Skeletal muscle cell (primary cell): ENCODE measurements around the gene CSF1R.
"Not testable (repeated sequence)": the region's sequence is repeated elsewhere in the genome, so short reads cannot be mapped to it uniquely, and the experiment has no call there.

Experiments used
- DNase-seq: peaks from one replicate; pipeline ENCODE4 v3.0.0-alpha.2; 2010; ENCODE audit warnings: low read depth
- H3K4me3 ChIP-seq: 2 replicates; pipeline ENCODE4 v1.5.1; 2011; ENCODE audit warnings: low read depth, mild to moderate bottlenecking, control low read depth, low read length, moderate library complexity

The CSF1R gene

DNA sequence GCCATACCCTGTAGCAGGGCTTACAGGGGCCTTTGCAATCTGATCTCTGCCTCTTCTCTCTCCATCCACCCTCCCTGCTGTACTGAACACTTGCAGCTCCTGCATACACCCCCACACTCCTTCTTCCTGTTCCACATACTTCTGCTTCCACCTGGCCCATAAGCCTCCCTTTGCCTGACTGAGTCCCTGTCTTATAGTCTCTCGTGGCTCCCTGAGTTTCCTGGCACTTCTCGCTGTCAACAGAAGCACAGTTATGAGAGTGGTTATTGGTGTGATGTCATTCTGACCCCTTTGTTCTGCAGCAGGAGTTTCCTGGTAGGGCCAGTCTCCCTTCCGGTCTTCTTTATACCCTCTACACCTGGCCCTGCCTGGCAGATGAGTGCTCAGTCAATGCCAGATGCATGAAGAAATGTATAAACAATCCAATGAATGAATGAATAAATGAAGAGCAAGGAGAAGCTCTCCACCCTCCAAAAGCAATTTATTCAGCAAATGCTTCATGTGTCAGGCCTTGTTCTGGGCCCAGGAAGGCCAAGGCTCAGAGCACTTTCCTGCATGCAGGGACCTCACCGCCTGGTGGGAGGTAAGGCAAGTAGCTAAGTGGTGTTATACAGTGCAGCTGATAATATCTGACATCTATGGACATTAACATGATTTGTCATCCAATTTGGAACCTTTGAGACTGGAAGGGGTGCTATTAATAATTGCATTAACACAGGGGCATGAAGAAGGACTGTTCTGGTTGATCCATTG is 20.5 kb upstream of the CSF1R start:
- DNase-seq, result no peak
- H3K4me3 ChIP-seq, result no peak overlapping the region

DNA sequence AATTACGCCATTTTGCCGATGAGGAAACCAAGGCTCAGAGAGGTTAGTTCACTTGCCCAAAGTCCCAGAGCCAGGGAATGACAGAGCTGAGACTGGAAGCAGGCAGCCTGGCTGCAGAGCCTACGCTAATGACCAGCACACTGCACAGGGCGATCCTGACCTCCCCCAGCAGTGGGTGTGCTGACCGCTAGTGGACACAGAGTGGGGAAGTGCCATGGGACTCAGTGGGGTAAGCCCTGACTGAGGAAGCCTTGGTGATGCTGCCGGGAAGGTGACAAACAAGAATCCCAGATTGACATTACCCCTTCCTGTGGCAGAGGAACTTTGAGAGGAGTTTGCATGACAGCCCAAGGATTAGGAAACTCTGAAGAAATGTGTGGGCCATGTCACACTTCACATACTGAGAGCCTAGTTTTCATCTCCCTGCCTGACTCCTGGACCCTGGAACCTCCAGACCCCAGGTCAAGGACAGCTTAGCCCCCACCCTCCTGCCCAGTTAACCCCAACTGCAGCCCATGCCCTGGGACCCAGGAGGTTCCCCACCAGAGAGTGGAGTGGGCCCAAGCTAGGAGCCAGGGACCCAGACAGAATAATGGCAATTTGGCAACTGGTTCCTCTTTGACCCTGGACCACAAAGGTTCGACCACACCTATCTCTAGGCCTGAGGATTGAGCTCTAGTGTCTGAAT is 19.7 kb upstream of the CSF1R start:
- DNase-seq, result no peak
- H3K4me3 ChIP-seq, result no peak overlapping the region

DNA sequence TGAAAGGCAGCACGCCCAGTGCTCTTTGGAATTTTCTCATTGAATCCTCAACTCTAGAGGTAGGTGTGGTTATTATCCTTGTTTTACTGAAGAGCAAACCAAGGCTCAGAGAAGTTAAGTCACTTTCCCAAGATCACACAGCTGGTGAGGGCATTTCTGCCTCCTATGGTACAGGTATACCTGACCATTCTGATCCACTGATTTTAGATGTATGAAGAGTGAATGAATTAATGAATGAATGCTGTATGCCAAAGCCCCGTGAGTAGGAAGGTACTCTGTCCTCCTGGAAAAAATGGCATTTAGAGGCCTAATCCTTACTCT is 18.2 kb upstream of the CSF1R start:
- no peak for DNase-seq
- no peak overlapping the region for H3K4me3 ChIP-seq

DNA sequence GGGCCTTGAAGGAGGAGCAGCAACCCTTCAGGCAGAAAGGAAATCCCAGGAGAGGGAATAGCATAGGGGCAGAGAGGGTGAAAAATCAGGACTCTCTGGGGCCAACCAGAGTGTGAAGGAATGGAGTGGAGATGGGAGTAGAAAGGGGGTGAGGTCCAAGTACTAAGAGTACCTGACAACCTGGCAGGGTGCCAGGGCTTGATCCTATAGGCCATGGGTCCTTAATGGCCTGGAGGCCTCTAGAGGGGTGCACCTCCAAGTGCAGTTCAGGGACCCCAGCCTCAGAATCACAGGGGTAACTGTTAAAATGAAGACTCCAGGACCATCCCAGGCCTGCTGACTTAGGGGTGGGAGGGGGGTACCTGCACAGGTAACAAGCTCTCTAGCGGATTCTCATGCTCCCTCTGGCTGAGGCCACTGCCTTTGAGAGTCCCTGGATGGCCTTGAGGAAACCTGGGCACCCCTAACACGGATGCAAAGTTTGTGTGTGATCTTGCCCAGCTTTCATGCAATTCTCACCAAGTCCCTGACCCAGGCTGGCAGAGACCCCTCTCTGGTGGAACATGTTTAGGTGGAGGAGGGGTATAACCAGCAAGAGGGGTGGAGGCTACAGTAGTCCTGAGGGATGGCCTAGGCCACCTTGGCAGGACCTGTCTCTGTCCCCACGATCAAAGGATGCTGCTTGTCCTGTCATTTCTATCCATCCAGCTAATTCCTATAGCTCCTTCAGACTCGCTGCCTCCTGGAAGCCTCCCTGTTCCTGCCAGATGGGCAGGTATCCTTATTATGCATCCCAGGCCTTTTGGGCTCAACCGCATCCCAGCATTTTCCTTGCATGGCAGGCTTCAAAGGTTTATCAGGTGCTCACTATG is 17.6 kb upstream of the CSF1R start:
- H3K4me3 ChIP-seq, result no peak overlapping the region
- DNase-seq, result no peak

DNA sequence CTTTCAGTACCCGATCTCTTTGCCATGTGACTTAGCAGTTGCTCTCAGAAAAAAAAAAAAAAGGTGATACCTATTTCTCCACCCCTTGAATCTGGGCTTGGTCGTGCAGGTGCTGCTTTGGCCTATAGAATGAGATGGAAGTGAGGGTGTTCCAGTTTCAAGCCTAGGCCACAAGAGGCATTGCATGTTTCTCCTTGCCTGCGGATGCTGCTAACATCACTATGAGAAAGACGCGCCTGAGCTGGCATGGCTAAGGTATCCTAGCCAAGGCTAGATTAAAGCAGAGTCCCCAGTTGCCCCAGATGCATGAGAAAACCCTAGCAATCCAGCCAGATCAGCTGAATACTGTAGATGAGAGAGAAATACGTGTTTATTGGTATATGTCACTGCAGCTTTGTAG is 14.7 kb upstream of the CSF1R start:
- DNase-seq, result no peak
- H3K4me3 ChIP-seq, result no peak overlapping the region

DNA sequence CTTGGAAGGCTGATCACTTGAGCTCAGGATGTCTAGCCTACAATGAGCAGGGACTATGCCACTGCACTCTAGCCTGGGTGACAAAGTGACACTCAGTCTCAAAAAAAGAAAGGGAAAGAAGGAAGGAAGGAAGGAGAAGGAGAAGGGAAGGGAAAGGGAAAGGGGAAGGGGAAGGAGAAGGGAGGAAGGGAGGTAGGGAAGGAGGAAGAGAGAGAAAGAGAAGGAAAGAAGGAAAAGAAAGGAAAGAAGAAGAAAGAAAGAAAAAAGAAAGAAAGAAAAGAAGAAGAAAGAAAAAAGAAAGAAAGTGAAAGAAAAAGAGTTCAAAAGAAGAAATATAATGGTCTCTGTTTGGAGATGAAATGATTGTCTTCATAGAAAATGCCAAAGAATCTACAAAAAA is 10.8 kb upstream of the CSF1R start:
- no peak overlapping the region for H3K4me3 ChIP-seq
- no peak for DNase-seq

DNA sequence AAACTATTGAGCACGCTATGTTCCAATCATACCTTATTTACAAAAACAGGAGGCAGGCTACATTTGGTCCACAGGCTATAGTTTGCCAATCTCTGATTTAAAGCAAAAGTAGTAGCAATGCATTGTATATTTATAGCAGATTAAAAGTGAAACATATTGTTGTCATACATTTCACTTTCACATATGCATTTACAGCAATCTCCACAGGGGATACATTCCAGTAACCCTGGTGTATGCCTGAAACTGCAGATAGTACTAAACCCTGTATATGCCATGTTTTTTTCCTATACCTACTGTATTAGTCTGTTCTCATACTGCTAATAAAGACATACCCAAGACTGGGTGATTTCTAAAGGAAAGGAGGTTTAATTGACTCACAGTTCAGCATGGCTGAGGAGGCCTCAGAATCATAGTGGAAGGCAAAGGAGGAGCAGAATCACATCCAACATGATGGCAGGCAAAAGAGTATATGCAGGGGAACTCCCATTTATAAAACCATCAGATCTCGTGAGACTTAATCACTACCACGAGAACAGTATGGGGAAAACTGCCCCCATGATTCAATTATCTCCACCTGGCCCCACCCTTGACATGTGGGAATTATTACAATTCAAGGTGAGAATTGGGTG is 5.9 kb upstream of the CSF1R start:
- no peak for DNase-seq
- H3K4me3 ChIP-seq, result no peak overlapping the region

DNA sequence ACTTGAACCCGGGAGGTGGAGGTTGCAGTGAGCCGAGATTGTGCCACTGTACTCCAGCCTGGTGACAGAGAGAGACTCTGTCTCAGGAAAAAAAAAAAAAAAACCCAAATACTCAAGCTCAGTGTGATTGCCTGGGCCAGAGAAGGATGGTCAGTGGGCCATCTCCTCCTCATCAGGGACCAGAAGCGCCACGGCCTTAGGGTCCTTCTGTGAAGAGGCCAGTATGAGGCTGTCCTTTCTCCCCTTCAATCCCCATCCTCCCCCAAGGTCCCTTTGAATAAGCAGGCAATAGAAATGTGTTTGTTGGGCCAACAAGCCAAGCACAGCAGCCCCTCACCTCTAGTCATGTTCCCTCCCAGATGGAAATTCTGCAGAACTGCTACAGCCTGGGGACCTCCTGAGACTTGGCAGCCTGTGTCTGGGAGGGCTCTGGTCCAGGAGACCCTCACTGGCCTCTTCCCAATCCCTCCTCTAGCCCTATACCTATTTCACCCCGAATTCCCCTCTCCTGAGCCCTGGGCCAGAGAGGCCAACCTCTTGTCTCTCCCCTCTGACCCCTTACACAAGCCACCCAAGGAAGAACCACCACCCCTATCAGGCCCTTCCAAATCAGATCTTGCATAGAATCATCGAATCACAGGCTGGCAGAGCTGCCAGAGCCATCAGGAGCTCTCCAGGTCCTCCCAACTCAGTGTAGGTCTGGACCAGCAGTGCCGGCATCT is 1.0 kb downstream of the CSF1R start:
- DNase-seq, result no peak
- H3K4me3 ChIP-seq, result no peak overlapping the region

DNA sequence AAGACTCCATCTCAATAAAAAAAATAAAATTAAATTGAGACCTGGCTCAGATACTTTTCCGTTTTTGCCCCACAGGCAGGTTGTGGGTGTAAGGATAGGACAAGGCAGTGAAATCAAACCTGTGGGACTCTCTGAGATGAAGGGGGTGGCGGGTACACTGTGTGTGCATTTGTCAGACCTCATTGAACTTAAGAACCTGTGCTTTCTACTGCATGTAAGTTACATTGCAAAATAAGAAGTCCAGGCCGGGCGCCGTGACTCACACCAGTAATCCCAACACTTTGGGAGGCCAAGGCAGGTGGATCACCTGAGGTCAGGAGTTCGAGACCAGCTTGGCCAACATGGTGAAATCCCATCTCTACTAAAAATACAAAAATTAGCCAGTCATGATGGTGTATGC is 1.6 kb downstream of the CSF1R start:
- not testable (repeated sequence) for H3K4me3 ChIP-seq, DNase-seq

DNA sequence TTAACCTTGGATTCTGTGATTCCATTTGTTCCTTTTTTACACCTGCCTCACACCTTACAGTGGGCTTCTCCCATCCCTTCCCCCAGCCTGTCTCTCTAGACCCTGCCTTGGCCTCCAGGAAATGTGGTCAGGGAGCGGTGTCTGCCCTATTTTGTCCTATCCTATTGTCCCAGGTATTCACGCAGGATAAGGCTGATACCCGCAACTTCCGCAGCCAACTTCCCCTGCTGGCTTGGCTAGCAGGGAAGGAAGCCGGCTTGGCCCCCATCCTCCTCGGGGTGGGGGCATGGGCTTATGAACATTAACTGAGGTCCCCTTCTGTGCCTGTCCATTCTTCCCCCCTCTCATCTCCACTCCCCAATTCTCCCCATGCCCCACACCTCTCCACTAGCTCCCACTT is 3.5 kb downstream of the CSF1R start:
- DNase-seq, result no peak
- no peak overlapping the region for H3K4me3 ChIP-seq

DNA sequence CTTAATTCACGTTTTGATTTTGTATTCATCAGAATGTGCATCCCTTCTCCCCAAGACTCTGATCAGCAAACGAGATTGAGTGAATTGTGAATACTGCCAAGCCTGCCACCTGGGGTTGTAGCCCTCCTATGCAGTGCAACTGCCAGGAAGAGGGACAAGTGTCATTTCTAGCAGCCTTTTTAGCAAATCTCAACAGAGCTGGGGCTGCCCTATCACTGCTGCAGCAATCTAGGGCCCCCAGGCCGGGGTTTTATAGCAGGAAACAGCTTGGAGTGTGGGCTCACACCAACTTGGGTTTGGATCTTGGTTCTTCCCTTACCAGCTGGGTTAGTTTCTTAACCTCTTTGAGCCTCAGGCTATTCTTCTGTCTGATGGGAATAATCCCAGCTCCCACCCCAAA is 4.0 kb downstream of the CSF1R start:
- no peak overlapping the region for H3K4me3 ChIP-seq
- no peak for DNase-seq

DNA sequence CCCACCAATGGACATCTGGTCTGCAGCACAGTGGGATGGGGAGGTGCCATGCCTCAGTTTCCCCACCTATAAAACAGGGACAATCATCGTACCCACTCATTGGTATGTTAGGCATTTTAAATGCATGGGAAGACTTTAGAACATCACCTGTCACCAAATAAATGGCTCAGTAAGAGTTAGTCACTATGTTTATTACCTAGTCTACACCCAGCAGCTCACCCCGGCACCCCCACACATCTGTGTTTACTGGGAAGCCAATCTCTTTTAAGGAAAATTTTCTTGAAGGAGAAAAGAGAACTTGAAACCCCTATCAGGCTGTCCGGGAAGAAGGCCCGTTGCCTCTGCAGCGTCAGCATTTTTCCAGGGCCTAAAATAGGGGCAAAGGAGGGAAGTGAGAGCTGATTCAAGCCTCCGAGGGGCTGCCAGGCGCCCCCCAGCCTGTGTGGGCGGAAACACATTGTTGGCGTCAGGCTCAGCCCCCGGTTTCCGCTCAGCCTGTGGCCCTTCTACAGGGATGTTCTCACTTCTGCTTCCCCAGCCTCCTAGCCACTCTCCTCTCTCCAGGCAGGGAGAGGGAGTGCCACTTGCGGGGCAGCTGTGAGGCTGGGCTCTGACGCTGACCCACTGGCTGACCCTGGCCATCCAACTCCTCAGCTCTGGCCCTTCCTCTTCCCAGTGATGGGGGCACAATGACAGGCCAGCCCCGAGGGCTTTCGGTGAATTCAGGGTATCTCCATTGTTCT is 4.6 kb downstream of the CSF1R start:
- no peak for DNase-seq
- no peak overlapping the region for H3K4me3 ChIP-seq

DNA sequence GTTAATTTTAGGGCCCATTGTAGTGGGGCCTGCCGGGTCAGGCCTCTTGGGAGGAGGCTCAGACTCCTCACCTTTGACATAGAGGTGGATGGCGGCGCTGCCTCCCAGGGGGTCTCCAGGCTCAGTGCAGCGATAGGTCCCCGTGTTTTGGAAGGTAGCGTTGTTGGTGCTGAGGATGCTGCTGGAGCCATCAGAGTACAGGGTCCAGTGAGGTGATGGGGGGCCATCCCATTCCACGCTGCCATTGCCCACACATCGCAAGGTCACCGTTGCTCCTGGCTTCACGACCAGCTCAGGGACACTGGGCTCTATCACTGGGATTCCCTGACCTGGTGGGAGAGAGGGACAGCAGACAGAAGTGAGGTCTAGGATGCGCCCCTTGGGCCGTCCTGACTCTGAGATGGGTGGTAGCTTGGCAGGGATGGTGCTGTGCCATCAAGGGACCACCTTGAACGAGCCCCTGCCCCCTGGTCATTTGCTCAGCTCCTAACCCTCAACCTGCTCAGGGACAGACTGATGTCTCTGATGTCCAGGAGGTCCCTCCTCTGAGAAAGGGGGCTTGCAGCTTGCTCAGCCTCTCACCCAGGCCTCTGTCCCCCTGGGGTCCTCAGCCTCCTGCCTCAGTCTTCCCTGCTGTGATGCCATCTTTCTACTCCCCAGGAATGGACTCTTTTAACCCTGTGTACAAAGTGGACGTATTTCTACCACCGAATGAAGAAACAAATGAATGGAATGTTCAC is 5.5 kb downstream of the CSF1R start:
- no peak overlapping the region for H3K4me3 ChIP-seq

DNA sequence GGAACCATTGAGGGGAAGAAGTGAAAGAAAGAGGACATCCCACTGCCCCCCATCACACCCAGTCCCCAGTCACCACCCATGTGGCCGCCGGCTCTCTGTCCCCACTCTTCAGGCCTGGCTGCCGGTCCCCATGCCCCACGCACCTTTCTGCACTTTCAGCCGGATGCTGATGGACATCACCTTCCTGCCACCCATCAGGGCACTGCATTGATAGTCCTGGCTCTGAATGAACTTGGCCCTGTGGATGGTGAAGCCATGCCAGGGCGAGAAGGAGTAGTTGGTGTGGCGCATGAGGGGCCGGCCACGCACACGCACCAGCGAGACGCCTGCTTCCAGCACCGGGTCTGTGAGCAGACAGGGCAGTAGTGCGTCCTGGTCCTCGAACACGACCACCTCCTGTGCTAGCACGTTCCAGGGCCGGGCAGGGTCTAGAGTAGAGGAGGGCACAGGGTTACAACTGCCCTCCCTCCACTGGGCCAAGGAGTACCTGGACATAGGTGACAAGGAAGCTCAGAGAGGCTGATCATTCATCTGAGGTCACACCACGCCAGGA is 6.4 kb downstream of the CSF1R start:
- H3K4me3 ChIP-seq, result no peak overlapping the region
- no peak for DNase-seq

More for the DNA sequence above, 5.5 kb downstream of the CSF1R start:
- DNase-seq, result no peak

DNA sequence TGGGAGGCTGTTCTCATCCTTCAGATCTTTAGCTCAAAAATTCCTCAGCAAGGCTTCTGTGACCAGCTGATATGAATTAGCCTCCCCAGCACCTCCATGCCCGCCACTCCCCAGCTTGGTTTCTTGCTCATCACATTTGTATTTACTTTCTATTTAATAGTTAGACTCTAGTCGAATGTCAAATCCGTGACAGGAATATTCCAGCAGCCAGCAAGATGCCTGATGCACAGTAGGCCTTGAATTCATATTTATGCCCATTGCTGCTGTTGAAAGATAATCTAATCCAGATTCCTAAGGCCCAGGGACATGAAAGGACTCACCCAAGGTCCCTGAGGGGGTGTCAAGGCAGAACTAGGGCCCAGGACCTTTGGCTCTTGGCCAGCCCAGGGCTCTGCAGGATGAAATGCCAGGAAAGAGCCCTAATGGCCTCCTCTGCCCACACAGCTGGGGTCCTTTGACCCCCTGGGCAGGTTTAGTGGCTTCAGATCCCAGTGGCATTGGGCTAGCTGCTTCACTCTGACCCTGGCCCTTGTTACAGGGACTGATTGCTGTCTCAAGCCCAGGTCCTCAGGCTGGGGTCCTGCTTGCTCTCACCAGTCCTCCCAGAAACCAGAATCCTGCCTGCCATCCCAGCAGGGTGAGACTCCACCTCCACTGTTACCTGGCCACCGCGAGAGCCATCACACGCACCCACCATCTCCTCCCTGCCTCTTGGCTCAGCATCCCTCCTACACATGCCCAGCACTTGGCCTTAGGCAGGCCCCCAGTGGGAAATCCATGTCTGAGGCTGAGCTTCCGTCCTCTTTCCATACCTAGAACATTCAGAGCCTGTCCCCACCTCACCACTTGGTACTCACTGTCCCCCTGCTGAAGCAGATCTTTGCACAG is 7.3 kb downstream of the CSF1R start:
- DNase-seq, result no peak
- no peak overlapping the region for H3K4me3 ChIP-seq

DNA sequence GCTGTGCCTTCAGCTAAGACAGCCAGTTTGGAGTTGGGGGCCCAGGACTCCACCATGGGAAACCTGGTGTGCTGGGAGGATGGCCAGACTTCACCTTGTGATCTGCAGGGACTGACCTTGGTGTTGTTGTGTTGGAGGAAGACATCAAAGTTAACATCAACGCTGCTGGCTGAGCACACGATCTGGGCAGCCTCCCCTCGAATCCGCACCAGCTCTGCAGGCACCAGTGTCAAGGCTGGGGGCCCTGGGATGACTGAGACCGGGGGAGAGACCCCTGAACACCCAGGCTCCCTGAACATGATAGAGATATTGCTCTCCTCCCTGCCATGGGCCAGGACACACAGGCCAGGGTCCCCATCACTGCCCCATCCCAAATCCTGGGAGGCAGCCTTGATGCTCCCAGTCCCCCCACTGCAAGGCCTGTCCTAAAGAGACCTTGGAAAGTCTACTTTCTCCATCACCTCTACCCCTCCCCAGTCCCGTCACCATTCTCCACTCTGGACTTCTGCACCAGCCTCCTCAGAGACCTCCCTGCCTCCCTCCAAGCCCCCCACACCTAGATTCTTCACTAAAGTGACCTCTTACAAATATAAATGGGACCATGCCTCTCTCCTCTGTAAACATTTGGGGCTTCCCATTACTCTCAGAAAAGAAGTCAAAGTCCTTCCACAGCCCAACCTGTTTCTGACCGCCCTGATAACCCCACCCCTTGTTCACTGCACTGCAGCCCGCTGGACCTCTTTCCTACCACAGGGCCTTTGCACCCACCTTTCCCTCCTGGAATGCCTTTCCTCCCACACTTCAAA is 8.2 kb downstream of the CSF1R start:
- no peak for DNase-seq

More for the DNA sequence above, 8.2 kb downstream of the CSF1R start:
- no peak overlapping the region for H3K4me3 ChIP-seq
